Astrocyte (in vitro differentiated cells and primary cell): ENCODE data around the gene FAM47E. TPM values are rescaled to one million over a fixed set of nuclear protein-coding genes. Genes with fewer than 3 reads are reported as not detected.

Source experiments
- DNase-seq: peaks from one replicate; pipeline ENCODE4 v3.0.0-alpha.2; 2010; ENCODE audit warnings: low read depth
- FAIRE-seq: peaks from 2 replicates; lab custom pipeline; 2011; peaks lifted over from hg19 to GRCh38; lab: Jason Lieb, UNC
- H2AFZ ChIP-seq: 2 replicates; pipeline ENCODE4 v1.6.0; 2012; ENCODE audit warnings: low read depth, low read length, inconsistent platforms
- H3K27ac ChIP-seq: 2 replicates; pipeline ENCODE4 v1.5.1; 2011; ENCODE audit warnings: low read depth, low read length, inconsistent platforms
- H3K27me3 ChIP-seq: 2 replicates; pipeline ENCODE4 v1.6.0; 2011; ENCODE audit warnings: low read length, inconsistent platforms; ENCODE audit not compliant: insufficient read depth
- H3K36me3 ChIP-seq: 2 replicates; pipeline ENCODE4 v1.5.1; 2011; ENCODE audit warnings: low read length, inconsistent platforms; ENCODE audit not compliant: insufficient read depth
- H3K4me1 ChIP-seq: 2 replicates; pipeline ENCODE4 v1.5.1; 2011; ENCODE audit warnings: low read length, inconsistent platforms; ENCODE audit not compliant: insufficient read depth
- H3K4me2 ChIP-seq: 2 replicates; pipeline ENCODE4 v1.6.0; 2012; ENCODE audit warnings: low read length, inconsistent platforms
- H3K4me3 ChIP-seq: 2 replicates; pipeline ENCODE4 v1.5.1; 2011; ENCODE audit warnings: low read depth, mild to moderate bottlenecking, low read length, inconsistent platforms; ENCODE audit not compliant: insufficient read depth
- H3K79me2 ChIP-seq: 2 replicates; pipeline ENCODE4 v1.6.0; 2012; ENCODE audit warnings: mild to moderate bottlenecking, low read length, inconsistent platforms; ENCODE audit not compliant: insufficient read depth
- H3K9ac ChIP-seq: 2 replicates; pipeline ENCODE4 v1.6.0; 2012; ENCODE audit warnings: mild to moderate bottlenecking, low read length, inconsistent platforms
- H3K9me3 ChIP-seq: 2 replicates; pipeline ENCODE4 v1.5.1; 2012; ENCODE audit warnings: low read depth, mild to moderate bottlenecking, low read length, inconsistent platforms; ENCODE audit not compliant: insufficient read depth
- H4K20me1 ChIP-seq: 2 replicates; pipeline ENCODE4 v1.6.0; 2012; ENCODE audit warnings: low read length, inconsistent platforms; ENCODE audit not compliant: insufficient read depth
- H3K27ac Mint-ChIP-seq: one replicate; pipeline ENCODE4 v1.8.0; 2021; ENCODE audit warnings: mild to moderate bottlenecking, mixed read lengths; ENCODE audit not compliant: unreplicated experiment
- H3K27me3 Mint-ChIP-seq: one replicate; pipeline ENCODE4 v1.8.0; 2021; ENCODE audit warnings: low read depth, mixed read lengths; ENCODE audit not compliant: unreplicated experiment
- H3K36me3 Mint-ChIP-seq: one replicate; pipeline ENCODE4 v1.8.0; 2021; ENCODE audit warnings: low read depth, mixed read lengths; ENCODE audit not compliant: unreplicated experiment
- H3K4me1 Mint-ChIP-seq: one replicate; pipeline ENCODE4 v1.8.0; 2021; ENCODE audit warnings: low read depth, mixed read lengths; ENCODE audit not compliant: unreplicated experiment
- H3K4me3 Mint-ChIP-seq: one replicate; pipeline ENCODE4 v1.8.0; 2021; ENCODE audit warnings: mild to moderate bottlenecking, moderate library complexity, mixed read lengths; ENCODE audit not compliant: unreplicated experiment
- H3K9me3 Mint-ChIP-seq: one replicate; pipeline ENCODE4 v1.8.0; 2021; ENCODE audit warnings: mild to moderate bottlenecking, mixed read lengths; ENCODE audit not compliant: unreplicated experiment
- EZH2 ChIP-seq: IDR thresholded peaks from 2 replicates; pipeline ENCODE4 v1.6.1; 2012; ENCODE audit warnings: mild to moderate bottlenecking, low read length, inconsistent platforms; ENCODE audit not compliant: insufficient read depth
- total RNA-seq: library from RNA; stranded (reverse); gene quantifications from 2 replicates; pipeline ENCODE4 v1.2.1, GENCODE V29; 2021
- TF ChIP-seq, protein P1 (sequence below): IDR thresholded peaks from 2 replicates; pipeline ENCODE4 v1.5.1; 2011; ENCODE audit warnings: low read depth, mild to moderate bottlenecking, inconsistent platforms, low read length, moderate library complexity; ENCODE audit not compliant: insufficient read depth

The FAM47E gene
- total RNA-seq, 1 donor from 2014 or later: 0.54 TPM

DNA sequence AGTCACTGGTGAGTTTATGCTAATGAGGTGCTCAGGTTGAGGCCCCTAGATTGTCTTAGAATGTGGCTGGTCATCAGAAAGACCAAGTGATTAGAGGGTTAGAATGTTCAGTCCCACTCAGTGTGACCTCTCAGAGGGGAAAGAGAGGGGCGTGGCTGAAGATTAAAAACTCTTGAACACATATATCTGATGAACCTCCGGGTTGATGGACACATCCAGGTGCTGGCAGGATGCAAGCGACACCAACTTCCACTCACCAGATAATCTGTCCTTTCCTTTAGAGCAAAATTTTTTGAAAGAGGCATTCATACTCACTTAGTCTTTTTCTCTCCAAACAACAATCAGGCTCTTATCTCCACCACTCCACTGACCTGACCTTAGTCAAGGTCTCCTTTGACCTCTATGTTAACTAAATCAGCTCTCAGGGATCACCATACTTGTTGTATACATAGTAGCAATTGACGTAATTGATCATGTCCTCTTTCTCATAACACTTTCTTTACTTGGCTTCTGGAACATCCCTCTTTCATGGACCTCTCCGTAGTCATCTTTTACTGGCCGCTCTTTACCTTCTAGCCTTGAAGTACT is 14.2 kb downstream of the FAM47E start:
- H3K27ac ChIP-seq: no peak overlapping the region
- no peaks in the 10 kb centered on the region for H3K36me3 ChIP-seq
- no peaks in the 10 kb centered on the region for H3K9me3 Mint-ChIP-seq
- no peaks in the 10 kb centered on the region for H3K9me3 ChIP-seq
- no peak overlapping the region for H3K27ac Mint-ChIP-seq
- FAIRE-seq (no peak), DNase-seq (no peak)
- H3K27me3 Mint-ChIP-seq: no peaks in the 10 kb centered on the region
- no peaks in the 10 kb centered on the region for H4K20me1 ChIP-seq
- H3K4me3 Mint-ChIP-seq: no peak overlapping the region
- H3K36me3 Mint-ChIP-seq: no peaks in the 10 kb centered on the region
- no peak overlapping the region for H3K4me3 ChIP-seq
- H3K79me2 ChIP-seq: no peaks in the 10 kb centered on the region
- peaks cover 1% of the 10 kb centered on the region for H3K4me1 Mint-ChIP-seq
- H2AFZ ChIP-seq: no peak overlapping the region
- H3K9ac ChIP-seq: no peak overlapping the region
- TF ChIP-seq, protein P1, sequence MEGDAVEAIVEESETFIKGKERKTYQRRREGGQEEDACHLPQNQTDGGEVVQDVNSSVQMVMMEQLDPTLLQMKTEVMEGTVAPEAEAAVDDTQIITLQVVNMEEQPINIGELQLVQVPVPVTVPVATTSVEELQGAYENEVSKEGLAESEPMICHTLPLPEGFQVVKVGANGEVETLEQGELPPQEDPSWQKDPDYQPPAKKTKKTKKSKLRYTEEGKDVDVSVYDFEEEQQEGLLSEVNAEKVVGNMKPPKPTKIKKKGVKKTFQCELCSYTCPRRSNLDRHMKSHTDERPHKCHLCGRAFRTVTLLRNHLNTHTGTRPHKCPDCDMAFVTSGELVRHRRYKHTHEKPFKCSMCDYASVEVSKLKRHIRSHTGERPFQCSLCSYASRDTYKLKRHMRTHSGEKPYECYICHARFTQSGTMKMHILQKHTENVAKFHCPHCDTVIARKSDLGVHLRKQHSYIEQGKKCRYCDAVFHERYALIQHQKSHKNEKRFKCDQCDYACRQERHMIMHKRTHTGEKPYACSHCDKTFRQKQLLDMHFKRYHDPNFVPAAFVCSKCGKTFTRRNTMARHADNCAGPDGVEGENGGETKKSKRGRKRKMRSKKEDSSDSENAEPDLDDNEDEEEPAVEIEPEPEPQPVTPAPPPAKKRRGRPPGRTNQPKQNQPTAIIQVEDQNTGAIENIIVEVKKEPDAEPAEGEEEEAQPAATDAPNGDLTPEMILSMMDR: no peak
- TF ChIP-seq EZH2: no peak
- no peaks in the 10 kb centered on the region for H3K4me1 ChIP-seq
- no peaks in the 10 kb centered on the region for H3K27me3 ChIP-seq
- H3K4me2 ChIP-seq: no peak overlapping the region

DNA sequence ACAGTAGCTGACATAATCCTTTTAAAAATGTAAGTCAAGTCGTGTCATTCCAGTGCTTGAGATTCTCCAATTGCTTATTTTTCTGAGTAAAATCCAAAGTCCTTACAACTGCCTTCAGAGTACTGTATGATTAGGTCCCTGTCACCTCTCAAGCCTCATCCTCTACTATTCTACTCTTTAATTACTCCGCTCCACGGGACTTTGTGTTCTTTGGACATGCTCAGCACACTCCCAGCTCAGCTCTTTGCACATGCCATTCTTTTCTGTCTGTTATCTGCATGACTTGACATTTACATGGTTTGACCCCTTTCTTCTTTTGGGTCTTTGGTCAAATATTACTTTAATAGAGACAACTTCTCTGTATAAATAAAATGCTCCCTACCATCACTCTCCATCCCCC is 15.1 kb downstream of the FAM47E start:
- Histone ChIP-seq H3K79me2 (no peaks in the 10 kb centered on the region), H3K27ac (no peak overlapping the region), H2AFZ (no peak overlapping the region), H3K4me3 (no peak overlapping the region), H3K27me3 (peaks cover 6% of the 10 kb centered on the region), H3K36me3 (no peaks in the 10 kb centered on the region), H3K9me3 (no peaks in the 10 kb centered on the region), H4K20me1 (no peaks in the 10 kb centered on the region), H3K4me2 (no peak overlapping the region), H3K4me1 (no peaks in the 10 kb centered on the region), H3K9ac (no peak overlapping the region)
- H3K4me1 Mint-ChIP-seq: peaks cover 2% of the 10 kb centered on the region
- FAIRE-seq (no peak), DNase-seq (no peak)
- no peak overlapping the region for H3K27ac Mint-ChIP-seq
- H3K4me3 Mint-ChIP-seq: no peak overlapping the region
- H3K36me3 Mint-ChIP-seq: no peaks in the 10 kb centered on the region
- TF ChIP-seq, protein P1: no peak
- no peak for TF ChIP-seq EZH2
- no peaks in the 10 kb centered on the region for H3K9me3 Mint-ChIP-seq
- H3K27me3 Mint-ChIP-seq: no peaks in the 10 kb centered on the region

DNA sequence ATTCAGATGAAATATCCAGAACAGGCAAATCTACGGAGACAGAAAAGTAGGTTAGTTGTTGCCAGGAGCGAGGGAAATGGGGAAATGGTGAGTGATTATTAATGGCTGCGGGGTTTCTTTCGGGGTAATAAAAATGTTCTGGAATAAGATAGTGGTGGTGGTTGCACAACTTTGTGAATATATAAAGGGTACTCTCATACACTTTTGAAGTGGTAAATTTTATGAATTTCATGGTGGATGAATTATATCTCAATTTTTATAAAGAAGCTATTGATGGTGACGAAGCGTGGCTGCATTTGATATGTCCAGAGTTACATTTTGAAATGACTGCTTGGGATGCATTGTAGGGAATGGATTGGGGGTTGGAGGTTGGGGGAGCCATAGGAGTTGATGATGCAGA is 16.3 kb downstream of the FAM47E start:
- Histone ChIP-seq H3K27ac (no peak overlapping the region), H3K27me3 (peaks cover 10% of the 10 kb centered on the region), H2AFZ (no peak overlapping the region), H3K9me3 (no peaks in the 10 kb centered on the region), H4K20me1 (no peaks in the 10 kb centered on the region), H3K4me2 (no peak overlapping the region), H3K79me2 (no peaks in the 10 kb centered on the region), H3K9ac (no peak overlapping the region), H3K4me3 (no peak overlapping the region), H3K4me1 (no peaks in the 10 kb centered on the region), H3K36me3 (no peaks in the 10 kb centered on the region)
- Mint-ChIP-seq H3K36me3 (no peaks in the 10 kb centered on the region), H3K27me3 (no peaks in the 10 kb centered on the region), H3K4me1 (peaks cover 2% of the 10 kb centered on the region), H3K4me3 (no peak overlapping the region), H3K9me3 (no peaks in the 10 kb centered on the region), H3K27ac (no peak overlapping the region)
- DNase-seq (no peak), FAIRE-seq (no peak)
- TF ChIP-seq, protein P1: no peak
- no peak for TF ChIP-seq EZH2
